Smooth muscle cell of the pulmonary artery (primary cell): Measurements from ENCODE around the gene CALCR. TPM values are rescaled to one million over a fixed set of nuclear protein-coding genes. Genes with fewer than 3 reads are reported as not detected.

Experiments used
- total RNA-seq: library from RNA; depleted of rRNA; stranded (reverse); fragments of >200 nt; gene quantifications from 2 replicates; pipeline ENCODE4 v1.2.3, GENCODE V29; 2014

The CALCR gene
- not detected in 2 replicates for total RNA-seq

GRCh38 chr7:93574646-93575554, at the start of gene CALCR:
TSS of gene CALCR (minus strand) at chr7:93574724. CDS start at chr7:93486981, 87,743 bp downstream.

